ENCODE measurements around the gene NPBWR2.

The NPBWR2 gene

DNA sequence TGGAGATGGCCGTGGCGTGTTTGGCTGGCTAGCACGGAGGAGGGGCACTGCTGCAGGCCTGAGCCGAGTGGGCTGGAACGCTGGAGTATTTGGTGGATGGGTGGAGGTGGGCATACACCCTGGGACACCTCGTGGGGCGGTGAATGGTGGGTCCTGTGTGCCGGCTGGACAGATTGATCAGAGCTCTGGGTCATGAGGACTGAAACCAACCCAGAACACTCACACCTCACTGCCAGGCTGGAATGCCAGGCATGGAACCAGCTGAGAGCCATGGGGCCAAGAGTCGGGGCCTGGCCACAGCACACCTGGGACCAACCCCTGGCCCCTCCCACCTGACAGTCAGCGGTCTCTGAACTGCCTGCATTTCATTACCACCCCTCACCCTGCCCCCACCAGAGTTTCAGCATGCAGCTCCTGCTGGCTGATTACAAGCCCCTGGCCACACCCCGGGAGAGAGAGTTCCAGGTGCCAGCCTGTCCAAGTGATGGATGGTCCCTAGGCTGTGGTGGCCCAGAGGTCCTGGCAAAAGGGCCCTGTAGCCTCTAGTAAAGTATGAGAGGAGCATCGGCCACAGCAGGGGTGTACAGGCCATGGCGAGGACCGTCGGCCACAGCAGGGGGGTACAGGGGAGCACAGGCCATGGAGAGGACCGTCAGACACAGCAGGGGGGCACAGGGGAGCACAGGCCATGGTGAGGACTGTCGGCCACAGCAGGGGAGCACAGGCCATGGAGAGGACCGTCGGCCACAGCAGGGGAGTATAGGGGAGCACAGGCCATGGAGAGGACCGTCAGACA, 3.3 kb downstream of the NPBWR2 start:
- H3K79me2 ChIP-seq (ENCODE audit: control insufficient read depth, insufficient read depth, low read length): no peaks in the 10 kb centered on the region
- no peak overlapping the region for H3K9ac ChIP-seq (ENCODE audit: low read length)
- no peak overlapping the region for H4K5ac ChIP-seq (ENCODE audit: low read length)
- no CpG with 5 or more reads among the region's 20 CpGs for WGBS (ENCODE audit: extremely low coverage, insufficient coverage, low lambda C conversion rate)
- no peak overlapping the region for H3K23ac ChIP-seq (ENCODE audit: low read length)
- H3K36me3 ChIP-seq (ENCODE audit: control insufficient read depth, insufficient read depth, low read length): no peaks in the 10 kb centered on the region
- no peak overlapping the region for H3K27ac ChIP-seq (ENCODE audit: low read depth, low read length)
- no peak overlapping the region for H3K56ac ChIP-seq (ENCODE audit: low read length)
- no peak overlapping the region for H2BK15ac ChIP-seq (replicated peaks; ENCODE audit: low read depth)
- no peak overlapping the region for H3K4ac ChIP-seq (ENCODE audit: low read depth, low read length)
- no peaks in the 10 kb centered on the region for H3K79me1 ChIP-seq (ENCODE audit: low read length)
- DNase-seq: no peak
- no peak overlapping the region for H3K4me3 ChIP-seq (ENCODE audit: low read length)
- H3K27me3 ChIP-seq (ENCODE audit: insufficient read depth, low read length, poor library complexity): no peaks in the 10 kb centered on the region
- no peak overlapping the region for H2AK5ac ChIP-seq (ENCODE audit: low read length)
- no peaks in the 10 kb centered on the region for H3K4me1 ChIP-seq (ENCODE audit: control insufficient read depth, low read depth, low read length)
- no peak overlapping the region for H2BK120ac ChIP-seq (ENCODE audit: low read depth, low read length)
- no peak overlapping the region for H3K4me2 ChIP-seq (ENCODE audit: low read length)
- H4K8ac ChIP-seq (ENCODE audit: low read depth, low read length): no peak overlapping the region
- no peak overlapping the region for H3K18ac ChIP-seq (ENCODE audit: low read length)
- no peak overlapping the region for H2BK5ac ChIP-seq (ENCODE audit: low read length)

GRCh38 chr20:64102647-64103354, 4.6 kb downstream of the NPBWR2 start:
- H3K4me1 ChIP-seq (ENCODE audit: control insufficient read depth, low read depth, low read length): no peaks in the 10 kb centered on the region
- no CpG with 5 or more reads among the region's 30 CpGs for WGBS (ENCODE audit: extremely low coverage, insufficient coverage, low lambda C conversion rate)
- H3K56ac ChIP-seq (ENCODE audit: low read length): peak overlapping the region; percentile 61
- no peak overlapping the region for H2AK5ac ChIP-seq (ENCODE audit: low read length)
- H3K4me2 ChIP-seq (ENCODE audit: low read length): peak overlapping the region; percentile 35
- no peak overlapping the region for H2BK15ac ChIP-seq (replicated peaks; ENCODE audit: low read depth)
- H3K27me3 ChIP-seq (ENCODE audit: insufficient read depth, low read length, poor library complexity): no peaks in the 10 kb centered on the region
- no peak overlapping the region for H3K4ac ChIP-seq (ENCODE audit: low read depth, low read length)
- peak overlapping the region; percentile 35 for H3K9ac ChIP-seq (ENCODE audit: low read length)
- no peak overlapping the region for H4K5ac ChIP-seq (ENCODE audit: low read length)
- no peaks in the 10 kb centered on the region for H3K36me3 ChIP-seq (ENCODE audit: control insufficient read depth, insufficient read depth, low read length)
- no peaks in the 10 kb centered on the region for H3K79me2 ChIP-seq (ENCODE audit: control insufficient read depth, insufficient read depth, low read length)
- no peak overlapping the region for H4K8ac ChIP-seq (ENCODE audit: low read depth, low read length)
- DNase-seq: peak; percentile 57
- H3K27ac ChIP-seq (ENCODE audit: low read depth, low read length): no peak overlapping the region
- H3K79me1 ChIP-seq (ENCODE audit: low read length): no peaks in the 10 kb centered on the region
- H3K23ac ChIP-seq (ENCODE audit: low read length): no peak overlapping the region
- H2BK120ac ChIP-seq (ENCODE audit: low read depth, low read length): no peak overlapping the region
- no peak overlapping the region for H3K18ac ChIP-seq (ENCODE audit: low read length)
- no peak overlapping the region for H3K4me3 ChIP-seq (ENCODE audit: low read length)
- H2BK5ac ChIP-seq (ENCODE audit: low read length): no peak overlapping the region

- Histone ChIP-seq H3K27me3 (ENCODE audit: insufficient read depth, low read length, poor library complexity) (no peaks in the 10 kb centered on the region), H2BK120ac (ENCODE audit: low read depth, low read length) (no peak overlapping the region), H3K23ac (ENCODE audit: low read length) (no peak overlapping the region), H3K4me3 (ENCODE audit: low read length) (no peak overlapping the region), H2AK5ac (ENCODE audit: low read length) (no peak overlapping the region), H3K36me3 (ENCODE audit: control insufficient read depth, insufficient read depth, low read length) (no peaks in the 10 kb centered on the region), H3K4me1 (ENCODE audit: control insufficient read depth, low read depth, low read length) (no peaks in the 10 kb centered on the region), H3K27ac (ENCODE audit: low read depth, low read length) (no peak overlapping the region), H4K8ac (ENCODE audit: low read depth, low read length) (no peak overlapping the region), H3K9ac (ENCODE audit: low read length) (peak overlapping the region; percentile 35), H2BK5ac (ENCODE audit: low read length) (no peak overlapping the region), H3K4me2 (ENCODE audit: low read length) (peak overlapping the region; percentile 35), H4K5ac (ENCODE audit: low read length) (no peak overlapping the region), H3K18ac (ENCODE audit: low read length) (no peak overlapping the region), H3K4ac (ENCODE audit: low read depth, low read length) (no peak overlapping the region), H3K79me1 (ENCODE audit: low read length) (no peaks in the 10 kb centered on the region), H2BK15ac (replicated peaks; ENCODE audit: low read depth) (no peak overlapping the region), H3K79me2 (ENCODE audit: control insufficient read depth, insufficient read depth, low read length) (no peaks in the 10 kb centered on the region), H3K56ac (ENCODE audit: low read length) (peak overlapping the region; percentile 61)
- WGBS (ENCODE audit: extremely low coverage, insufficient coverage, low lambda C conversion rate): no CpG with 5 or more reads among the region's 64 CpGs
- DNase-seq: peak; percentile 48
Observed at GRCh38 chr20:64101731-64102621, 5.4 kb downstream of the NPBWR2 start.

- H4K5ac ChIP-seq (ENCODE audit: low read length): no peak overlapping the region
- H3K79me1 ChIP-seq (ENCODE audit: low read length): no peaks in the 10 kb centered on the region
- H2BK5ac ChIP-seq (ENCODE audit: low read length): no peak overlapping the region
- H3K27me3 ChIP-seq (ENCODE audit: insufficient read depth, low read length, poor library complexity): no peaks in the 10 kb centered on the region
- no peak overlapping the region for H2AK5ac ChIP-seq (ENCODE audit: low read length)
- H2BK15ac ChIP-seq (replicated peaks; ENCODE audit: low read depth): no peak overlapping the region
- H3K23ac ChIP-seq (ENCODE audit: low read length): no peak overlapping the region
- no peak overlapping the region for H3K4ac ChIP-seq (ENCODE audit: low read depth, low read length)
- DNase-seq: no peak
- no peak overlapping the region for H3K56ac ChIP-seq (ENCODE audit: low read length)
- no peaks in the 10 kb centered on the region for H3K36me3 ChIP-seq (ENCODE audit: control insufficient read depth, insufficient read depth, low read length)
- H3K9ac ChIP-seq (ENCODE audit: low read length): no peak overlapping the region
- H3K4me2 ChIP-seq (ENCODE audit: low read length): no peak overlapping the region
- no peak overlapping the region for H2BK120ac ChIP-seq (ENCODE audit: low read depth, low read length)
- no peak overlapping the region for H3K4me3 ChIP-seq (ENCODE audit: low read length)
- H3K18ac ChIP-seq (ENCODE audit: low read length): no peak overlapping the region
- H3K4me1 ChIP-seq (ENCODE audit: control insufficient read depth, low read depth, low read length): no peaks in the 10 kb centered on the region
- no CpG with 5 or more reads among the region's 9 CpGs for WGBS (ENCODE audit: extremely low coverage, insufficient coverage, low lambda C conversion rate)
- no peak overlapping the region for H3K27ac ChIP-seq (ENCODE audit: low read depth, low read length)
- H3K79me2 ChIP-seq (ENCODE audit: control insufficient read depth, insufficient read depth, low read length): no peaks in the 10 kb centered on the region
- no peak overlapping the region for H4K8ac ChIP-seq (ENCODE audit: low read depth, low read length)
Observed at GRCh38 chr20:64100946-64101688, 6.2 kb downstream of the NPBWR2 start.

DNA sequence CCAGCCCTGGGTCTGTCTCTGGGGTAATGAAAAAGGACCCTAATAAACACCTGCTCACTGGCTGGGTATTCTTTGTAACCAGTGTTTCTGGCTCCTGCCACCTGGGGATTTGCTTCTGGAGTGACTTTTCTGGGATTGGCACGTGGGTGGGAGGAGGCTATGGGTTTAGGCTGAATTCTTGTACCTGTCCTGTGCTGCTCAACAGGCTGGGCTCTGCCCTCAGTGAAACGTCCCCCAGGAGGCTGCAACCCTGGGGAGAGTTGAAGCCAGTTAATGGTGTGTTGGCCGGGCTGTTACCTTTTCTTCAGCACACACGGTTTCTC, 6.8 kb downstream of the NPBWR2 start:
- Histone ChIP-seq H2BK15ac (replicated peaks; ENCODE audit: low read depth) (no peak overlapping the region), H3K23ac (ENCODE audit: low read length) (no peak overlapping the region), H4K8ac (ENCODE audit: low read depth, low read length) (no peak overlapping the region), H3K79me2 (ENCODE audit: control insufficient read depth, insufficient read depth, low read length) (no peaks in the 10 kb centered on the region), H3K4ac (ENCODE audit: low read depth, low read length) (no peak overlapping the region), H2BK5ac (ENCODE audit: low read length) (no peak overlapping the region), H3K4me2 (ENCODE audit: low read length) (no peak overlapping the region), H3K4me1 (ENCODE audit: control insufficient read depth, low read depth, low read length) (no peaks in the 10 kb centered on the region), H2AK5ac (ENCODE audit: low read length) (no peak overlapping the region), H3K56ac (ENCODE audit: low read length) (no peak overlapping the region), H3K36me3 (ENCODE audit: control insufficient read depth, insufficient read depth, low read length) (no peaks in the 10 kb centered on the region), H3K18ac (ENCODE audit: low read length) (no peak overlapping the region), H3K27ac (ENCODE audit: low read depth, low read length) (no peak overlapping the region), H3K79me1 (ENCODE audit: low read length) (no peaks in the 10 kb centered on the region), H3K27me3 (ENCODE audit: insufficient read depth, low read length, poor library complexity) (no peaks in the 10 kb centered on the region), H4K5ac (ENCODE audit: low read length) (no peak overlapping the region), H3K4me3 (ENCODE audit: low read length) (no peak overlapping the region), H2BK120ac (ENCODE audit: low read depth, low read length) (no peak overlapping the region), H3K9ac (ENCODE audit: low read length) (no peak overlapping the region)
- WGBS (ENCODE audit: extremely low coverage, insufficient coverage, low lambda C conversion rate): no CpG with 5 or more reads among the region's 4 CpGs
- no peak for DNase-seq
